ENCODE results near the gene CCDC88C.

The CCDC88C gene

GRCh38 chr14:91288876-91289275, 128.7 kb downstream of the CCDC88C start:
- TF ChIP-seq, protein P1, sequence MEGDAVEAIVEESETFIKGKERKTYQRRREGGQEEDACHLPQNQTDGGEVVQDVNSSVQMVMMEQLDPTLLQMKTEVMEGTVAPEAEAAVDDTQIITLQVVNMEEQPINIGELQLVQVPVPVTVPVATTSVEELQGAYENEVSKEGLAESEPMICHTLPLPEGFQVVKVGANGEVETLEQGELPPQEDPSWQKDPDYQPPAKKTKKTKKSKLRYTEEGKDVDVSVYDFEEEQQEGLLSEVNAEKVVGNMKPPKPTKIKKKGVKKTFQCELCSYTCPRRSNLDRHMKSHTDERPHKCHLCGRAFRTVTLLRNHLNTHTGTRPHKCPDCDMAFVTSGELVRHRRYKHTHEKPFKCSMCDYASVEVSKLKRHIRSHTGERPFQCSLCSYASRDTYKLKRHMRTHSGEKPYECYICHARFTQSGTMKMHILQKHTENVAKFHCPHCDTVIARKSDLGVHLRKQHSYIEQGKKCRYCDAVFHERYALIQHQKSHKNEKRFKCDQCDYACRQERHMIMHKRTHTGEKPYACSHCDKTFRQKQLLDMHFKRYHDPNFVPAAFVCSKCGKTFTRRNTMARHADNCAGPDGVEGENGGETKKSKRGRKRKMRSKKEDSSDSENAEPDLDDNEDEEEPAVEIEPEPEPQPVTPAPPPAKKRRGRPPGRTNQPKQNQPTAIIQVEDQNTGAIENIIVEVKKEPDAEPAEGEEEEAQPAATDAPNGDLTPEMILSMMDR (IDR thresholded peaks at IDR 0.05; ENCODE audit: low read depth, low read length, missing control alignments) = no peak
- no peak overlapping the region for H3K4me3 ChIP-seq (ENCODE audit: low read depth, low read length)
- DNase-seq (ENCODE audit: low read depth) = no peak

GRCh38 chr14:91286530-91286937, 131.1 kb downstream of the CCDC88C start:
- no peak overlapping the region for H3K4me3 ChIP-seq (ENCODE audit: low read depth, low read length)
- TF ChIP-seq, protein P1 (IDR thresholded peaks at IDR 0.05; ENCODE audit: low read depth, low read length, missing control alignments) = peak; percentile 71
- DNase-seq (ENCODE audit: low read depth) = peak; percentile 36

- TF ChIP-seq, protein P1 (IDR thresholded peaks at IDR 0.05; ENCODE audit: low read depth, low read length, missing control alignments) = no peak
- no peak overlapping the region for H3K4me3 ChIP-seq (ENCODE audit: low read depth, low read length)
- no peak for DNase-seq (ENCODE audit: low read depth)
Measured at GRCh38 chr14:91284791-91285548, 132.7 kb downstream of the CCDC88C start.

DNA sequence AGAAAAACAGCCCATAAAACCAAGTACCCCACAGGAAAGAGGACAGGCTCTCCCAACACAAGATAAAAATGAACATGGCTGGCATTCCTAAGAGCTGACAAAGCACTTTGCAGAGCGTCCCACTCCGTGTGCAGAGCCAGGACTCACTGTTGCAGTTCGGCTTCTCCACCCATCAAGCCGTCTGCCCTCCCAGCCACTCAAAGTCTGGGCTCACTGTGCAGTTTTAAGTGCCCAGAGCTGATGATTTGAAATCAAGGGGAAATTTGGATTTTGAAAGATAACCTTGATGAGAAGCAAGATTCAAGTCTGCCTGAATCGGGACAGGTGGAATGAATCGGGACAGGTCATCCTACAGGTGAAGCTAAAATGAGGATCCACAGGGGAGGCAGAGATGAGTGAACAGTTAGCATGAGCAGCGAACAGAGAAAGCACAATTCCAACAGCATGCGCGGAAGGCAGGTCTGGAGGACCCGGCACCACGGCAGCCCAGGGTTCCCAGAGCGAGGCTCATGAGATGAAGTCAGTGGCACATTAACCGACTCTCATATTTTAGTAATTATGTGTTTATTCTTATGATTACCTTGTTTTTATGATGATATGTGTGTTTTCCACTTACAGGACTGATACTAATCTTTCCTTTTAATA, 133.4 kb downstream of the CCDC88C start:
- DNase-seq (ENCODE audit: low read depth) = no peak
- TF ChIP-seq, protein P1 (IDR thresholded peaks at IDR 0.05; ENCODE audit: low read depth, low read length, missing control alignments) = no peak

GRCh38 chr14:91283666-91284065, 134.0 kb downstream of the CCDC88C start:
- no peak for DNase-seq (ENCODE audit: low read depth)
- H3K4me3 ChIP-seq (ENCODE audit: low read depth, low read length) = no peak overlapping the region

More for the DNA sequence above, 133.4 kb downstream of the CCDC88C start:
- H3K4me3 ChIP-seq (ENCODE audit: low read depth, low read length) = no peak overlapping the region

GRCh38 chr14:91282954-91283645, 134.5 kb downstream of the CCDC88C start:
- H3K4me3 ChIP-seq (ENCODE audit: low read depth, low read length) = no peak overlapping the region
- TF ChIP-seq, protein P1 (IDR thresholded peaks at IDR 0.05; ENCODE audit: low read depth, low read length, missing control alignments) = no peak
- DNase-seq (ENCODE audit: low read depth) = no peak

More at GRCh38 chr14:91283666-91284065, 134.0 kb downstream of the CCDC88C start:
- TF ChIP-seq, protein P1 (IDR thresholded peaks at IDR 0.05; ENCODE audit: low read depth, low read length, missing control alignments) = no peak
